Dermis blood vessel endothelial cell (primary cell): ENCODE data around the gene FLRT2. TPM values are rescaled to one million over a fixed set of nuclear protein-coding genes. Genes with fewer than 3 reads are reported as not detected.

Experiments used
- DNase-seq: peaks from one replicate; pipeline ENCODE4 v3.0.0; 2010
- total RNA-seq: library from RNA; depleted of rRNA; stranded (reverse); fragments of >200 nt; gene quantifications from 2 replicates; pipeline ENCODE4 v1.2.3, GENCODE V29; 2014

The FLRT2 gene, protein sequence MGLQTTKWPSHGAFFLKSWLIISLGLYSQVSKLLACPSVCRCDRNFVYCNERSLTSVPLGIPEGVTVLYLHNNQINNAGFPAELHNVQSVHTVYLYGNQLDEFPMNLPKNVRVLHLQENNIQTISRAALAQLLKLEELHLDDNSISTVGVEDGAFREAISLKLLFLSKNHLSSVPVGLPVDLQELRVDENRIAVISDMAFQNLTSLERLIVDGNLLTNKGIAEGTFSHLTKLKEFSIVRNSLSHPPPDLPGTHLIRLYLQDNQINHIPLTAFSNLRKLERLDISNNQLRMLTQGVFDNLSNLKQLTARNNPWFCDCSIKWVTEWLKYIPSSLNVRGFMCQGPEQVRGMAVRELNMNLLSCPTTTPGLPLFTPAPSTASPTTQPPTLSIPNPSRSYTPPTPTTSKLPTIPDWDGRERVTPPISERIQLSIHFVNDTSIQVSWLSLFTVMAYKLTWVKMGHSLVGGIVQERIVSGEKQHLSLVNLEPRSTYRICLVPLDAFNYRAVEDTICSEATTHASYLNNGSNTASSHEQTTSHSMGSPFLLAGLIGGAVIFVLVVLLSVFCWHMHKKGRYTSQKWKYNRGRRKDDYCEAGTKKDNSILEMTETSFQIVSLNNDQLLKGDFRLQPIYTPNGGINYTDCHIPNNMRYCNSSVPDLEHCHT
- total RNA-seq: 213 and 216 TPM in 2 replicates

DNA sequence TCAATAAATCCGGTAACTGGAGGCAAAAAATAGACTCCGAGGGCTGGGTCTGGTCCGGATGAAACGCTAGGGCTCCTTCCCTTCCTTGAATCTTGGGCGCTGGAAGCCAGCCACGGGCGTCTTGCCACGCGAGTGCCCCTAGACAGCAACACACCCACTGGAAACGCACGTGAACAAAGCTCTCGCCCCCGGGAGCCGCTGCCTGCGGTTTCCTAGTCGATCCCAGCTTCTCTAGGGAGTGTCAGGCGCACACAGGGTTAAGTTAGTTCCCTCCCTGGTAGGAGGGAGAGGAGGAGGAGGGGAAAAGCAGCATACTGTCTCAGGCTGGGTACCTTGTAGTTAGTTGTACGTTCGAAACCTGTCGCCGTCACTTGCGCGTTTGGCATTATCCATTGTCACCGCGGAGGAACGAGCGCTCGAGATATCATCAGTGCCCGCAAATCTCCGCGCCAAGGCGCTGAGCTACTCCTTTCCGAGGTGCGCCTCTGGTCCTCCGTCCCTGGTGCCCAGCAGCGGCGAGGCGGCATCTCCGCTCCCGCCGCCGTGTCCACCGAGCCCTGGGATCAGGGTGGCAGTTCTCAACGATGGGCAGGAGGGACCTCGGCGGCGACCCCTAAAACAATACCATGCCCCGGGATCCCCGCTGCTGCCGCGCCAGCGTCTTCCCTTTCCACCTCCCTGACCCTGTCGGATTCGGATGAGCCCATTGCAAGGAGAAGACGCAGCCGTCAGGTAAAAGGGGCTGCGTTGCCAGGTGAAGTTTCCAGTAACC lies at the start of gene FLRT2:
Gene FLRT2, plus strand, starts transcription at position 342 of the 772 bp plus-strand sequence. CDS start 91,371 bp downstream, outside the sequence.
- DNase-seq: peak; percentile 95

DNA sequence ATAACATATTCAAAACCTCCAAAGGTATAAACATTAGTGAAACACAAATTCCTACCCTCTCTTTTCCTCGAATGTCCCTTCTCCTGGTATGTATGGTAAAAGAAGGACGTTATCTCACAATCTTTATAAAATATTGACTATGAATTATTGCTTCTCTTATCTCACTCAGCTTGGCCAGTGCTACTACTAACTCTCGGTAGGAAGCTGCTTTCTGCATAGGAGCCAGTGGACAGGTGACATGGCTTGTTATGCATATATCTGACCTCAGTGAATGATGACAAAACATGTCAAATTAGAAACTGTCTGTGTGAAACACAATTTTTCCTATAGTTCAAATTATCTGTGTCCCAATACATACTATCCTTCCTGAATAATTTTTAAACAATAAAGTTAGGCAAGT lies 48.5 kb upstream of the FLRT2 start:
- no peak for DNase-seq

DNA sequence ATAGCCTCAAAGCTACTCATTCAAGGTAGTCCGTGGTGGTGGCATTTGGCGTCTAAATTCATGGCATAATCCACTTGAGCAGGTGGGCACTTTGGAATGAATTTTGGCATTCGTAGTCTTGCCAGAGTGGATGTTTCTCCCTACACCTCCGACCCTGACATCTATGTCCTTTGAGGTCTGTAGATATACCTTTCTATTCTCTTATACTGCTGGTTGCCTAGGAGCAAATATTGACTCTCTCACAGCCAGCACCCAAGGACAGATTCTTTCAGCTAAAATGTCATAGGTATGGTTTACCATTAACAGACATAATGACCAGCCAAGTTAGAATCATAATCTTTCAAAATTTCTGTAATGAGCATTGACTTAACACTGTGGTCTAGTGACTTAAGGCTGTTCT lies 47.4 kb upstream of the FLRT2 start:
- no peak for DNase-seq

DNA sequence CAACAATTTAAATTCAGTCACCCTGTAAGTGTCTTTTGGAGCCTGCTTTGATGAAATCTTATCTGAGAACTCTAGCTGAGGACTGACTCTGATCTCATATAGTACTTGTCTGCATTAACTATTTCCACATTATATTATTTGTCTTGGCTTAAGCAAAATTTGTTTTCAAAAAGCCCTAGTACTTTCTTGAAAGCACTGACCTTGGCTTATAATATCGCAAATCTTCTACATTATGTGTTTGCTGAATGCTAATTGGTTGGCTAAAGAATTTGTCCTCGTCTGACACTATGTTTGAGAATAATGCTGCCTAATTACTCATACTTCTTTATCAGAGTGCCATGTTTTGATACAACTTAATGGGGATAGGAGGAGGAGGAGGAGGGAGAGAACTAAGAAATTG lies 46.9 kb upstream of the FLRT2 start:
- peak; percentile 10 for DNase-seq

DNA sequence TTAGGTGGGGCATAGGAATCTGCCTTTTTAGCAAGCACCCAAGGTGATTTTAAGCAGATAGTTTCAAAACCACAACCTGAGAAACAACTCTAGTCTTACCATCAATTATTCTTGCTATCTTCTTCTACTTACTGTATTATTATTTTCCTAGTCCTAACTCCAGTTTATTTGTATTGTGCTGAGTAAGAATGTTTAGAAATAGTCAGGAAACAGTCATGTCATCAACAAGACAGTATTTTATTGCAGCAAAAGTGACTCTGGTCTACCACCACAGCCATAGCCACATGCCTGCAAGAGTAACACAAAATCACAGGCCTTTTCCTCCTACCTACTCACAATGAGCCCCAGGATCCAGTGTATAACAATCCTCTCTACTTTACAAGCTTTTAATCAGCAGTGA lies 46.3 kb upstream of the FLRT2 start:
- no peak for DNase-seq

DNA sequence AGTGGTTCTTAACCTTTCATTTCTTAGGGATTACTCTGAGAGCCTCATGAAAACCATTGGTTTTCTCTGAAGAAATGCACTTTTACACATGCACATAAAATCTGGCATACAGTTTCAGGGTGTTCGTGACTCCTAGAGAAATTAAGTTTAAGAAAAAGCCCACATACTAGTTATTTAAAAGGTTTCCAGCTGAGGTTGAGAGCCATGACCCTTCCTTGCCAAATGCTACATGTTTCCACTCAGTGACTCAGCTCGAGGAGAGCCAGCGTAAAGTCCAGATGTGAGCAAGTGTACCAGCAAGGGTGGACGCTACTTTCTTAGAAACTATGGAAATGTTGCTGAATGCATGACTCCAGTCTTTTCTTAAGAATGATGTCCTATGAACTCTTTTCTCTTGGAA lies 42.7 kb upstream of the FLRT2 start:
- no peak for DNase-seq

DNA sequence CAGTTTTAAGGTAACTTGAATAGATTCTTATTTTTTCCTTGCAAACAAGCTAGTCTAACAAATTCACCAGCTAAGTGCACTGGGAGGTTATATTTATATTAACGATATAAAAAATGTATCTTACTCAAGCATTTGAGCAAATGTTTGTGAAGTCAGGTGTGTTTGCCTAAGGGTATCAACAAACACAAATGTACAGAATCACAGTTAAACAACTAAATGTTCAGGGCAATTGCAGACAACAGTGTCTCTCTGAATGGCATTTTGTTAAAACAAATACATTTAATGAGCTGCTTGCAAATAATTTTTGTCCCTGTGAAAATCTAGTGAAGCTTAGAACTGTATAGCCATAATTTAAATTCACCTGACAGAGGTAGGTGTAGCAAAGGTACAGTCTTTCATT lies 28.2 kb upstream of the FLRT2 start:
- DNase-seq: no peak

DNA sequence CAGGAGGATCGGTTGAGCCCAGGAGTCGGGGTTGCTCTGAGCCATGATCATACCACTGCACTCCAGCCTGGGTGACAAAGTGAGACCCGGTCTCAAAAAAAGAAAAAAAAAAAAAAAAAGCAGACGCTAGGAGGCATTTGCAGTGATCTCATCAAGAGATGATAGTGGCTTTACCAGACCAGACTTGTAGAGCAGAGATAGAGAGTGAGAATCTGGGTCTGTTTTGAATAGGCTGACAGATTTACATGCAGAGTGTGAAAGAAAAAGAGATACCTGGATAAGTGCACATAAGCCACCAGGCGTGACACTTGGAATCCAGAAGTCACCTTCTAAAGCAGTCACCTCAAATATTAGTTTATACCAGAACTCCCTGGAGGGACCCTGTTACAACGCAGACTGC lies 21.1 kb upstream of the FLRT2 start:
- no peak for DNase-seq

DNA sequence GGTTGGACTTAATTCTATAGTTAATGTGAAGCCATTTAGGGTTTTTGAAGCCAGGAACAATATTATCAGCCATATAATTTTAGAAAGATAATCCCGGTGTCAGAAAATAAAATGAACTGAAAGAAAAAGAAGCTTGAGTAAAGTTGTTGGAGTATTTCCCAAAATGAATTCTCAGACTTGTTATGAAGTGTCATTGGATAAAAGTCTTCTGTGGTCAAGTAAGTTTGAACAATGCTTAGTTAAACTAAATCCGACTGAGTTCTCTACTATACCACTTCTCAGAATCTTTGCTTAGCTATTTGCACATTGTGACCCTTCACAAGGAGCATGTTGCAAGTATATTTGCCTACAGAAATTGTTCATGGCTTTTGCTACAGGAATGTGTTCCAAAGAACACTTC lies 17.5 kb upstream of the FLRT2 start:
- DNase-seq: no peak

DNA sequence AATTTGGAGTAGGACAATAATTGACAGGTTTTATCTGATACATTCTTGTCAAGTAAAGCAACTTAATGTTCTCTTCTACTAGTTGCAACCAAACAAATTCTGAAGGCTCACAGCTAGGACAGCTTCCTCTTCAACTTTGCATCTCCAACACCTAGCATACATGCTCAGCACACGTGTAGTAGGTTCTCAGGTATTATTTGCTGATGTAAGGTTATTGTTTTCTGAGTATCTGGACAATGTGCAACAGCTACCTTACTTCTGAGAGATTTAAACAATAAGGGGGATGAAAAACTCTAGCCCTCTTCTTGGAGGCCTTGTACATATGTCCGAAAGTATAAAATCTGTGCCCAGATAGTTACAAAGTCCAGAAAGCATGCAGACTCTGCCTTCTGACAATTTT lies 15.5 kb upstream of the FLRT2 start:
- no peak for DNase-seq

DNA sequence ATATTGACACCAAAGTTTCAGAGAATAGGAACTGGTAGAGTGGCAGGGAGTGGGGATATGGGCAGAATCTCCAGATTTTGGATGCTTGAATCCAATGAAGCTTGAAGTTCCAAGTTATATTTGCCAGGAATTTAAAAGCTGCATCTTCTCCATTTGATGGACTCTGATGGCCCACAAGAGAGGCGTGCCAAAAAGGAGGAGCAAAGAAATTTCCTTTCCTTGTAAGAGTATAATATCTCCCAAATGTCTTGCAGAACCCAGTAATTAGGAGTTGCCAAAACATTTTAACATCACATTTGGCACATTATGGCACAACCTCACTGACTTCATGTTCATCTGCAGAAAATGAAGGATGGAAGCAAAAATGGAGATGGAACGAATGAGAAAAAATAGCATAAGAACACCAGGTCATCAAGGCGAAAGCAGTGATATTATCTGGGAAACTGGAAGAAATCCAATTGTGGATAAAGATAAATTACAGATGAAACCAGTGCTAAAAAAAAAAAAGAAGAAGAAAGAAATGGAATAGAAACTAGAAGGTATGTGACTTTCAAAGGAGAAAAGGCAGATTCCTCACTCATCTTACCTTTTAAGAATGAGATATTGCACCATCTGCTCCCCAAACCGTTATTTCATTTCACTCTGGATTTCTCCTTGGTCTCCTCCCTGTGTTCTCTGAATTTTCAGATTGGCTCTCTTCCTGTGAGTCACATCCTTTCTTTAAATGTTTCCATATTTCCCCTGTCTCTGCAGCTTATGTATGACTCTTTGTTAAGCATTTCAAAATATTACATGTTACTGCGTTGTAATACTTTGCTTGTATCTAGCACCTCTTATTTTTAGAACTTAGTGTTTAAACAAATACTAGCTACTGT lies 13.5 kb upstream of the FLRT2 start:
- DNase-seq: peak; percentile 79

DNA sequence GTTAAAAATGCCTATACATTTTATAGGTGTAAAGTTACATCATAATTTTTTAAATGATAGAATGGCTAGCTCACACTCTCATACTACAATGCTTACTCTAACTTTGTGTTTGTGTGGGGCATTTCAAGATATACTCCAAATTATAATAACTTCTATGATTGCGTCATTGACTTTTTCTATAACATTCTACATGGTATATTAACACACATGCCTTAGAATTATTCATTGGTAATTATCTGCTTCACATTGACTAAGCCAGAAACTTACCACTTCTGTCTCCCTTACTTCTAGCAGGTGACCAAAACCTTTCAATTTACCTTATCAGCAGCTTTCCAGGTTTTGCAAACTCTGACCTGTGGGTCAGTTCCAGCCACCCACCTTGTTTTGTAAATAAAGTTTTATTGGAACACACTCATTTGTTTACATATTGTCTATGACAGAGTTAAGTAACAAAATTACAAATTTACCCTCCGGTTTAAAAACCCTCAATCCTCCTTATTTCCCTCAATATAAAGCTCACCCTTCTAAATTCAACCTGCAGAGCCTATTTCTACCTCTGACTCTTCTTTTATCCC lies 12.7 kb upstream of the FLRT2 start:
- DNase-seq: no peak

DNA sequence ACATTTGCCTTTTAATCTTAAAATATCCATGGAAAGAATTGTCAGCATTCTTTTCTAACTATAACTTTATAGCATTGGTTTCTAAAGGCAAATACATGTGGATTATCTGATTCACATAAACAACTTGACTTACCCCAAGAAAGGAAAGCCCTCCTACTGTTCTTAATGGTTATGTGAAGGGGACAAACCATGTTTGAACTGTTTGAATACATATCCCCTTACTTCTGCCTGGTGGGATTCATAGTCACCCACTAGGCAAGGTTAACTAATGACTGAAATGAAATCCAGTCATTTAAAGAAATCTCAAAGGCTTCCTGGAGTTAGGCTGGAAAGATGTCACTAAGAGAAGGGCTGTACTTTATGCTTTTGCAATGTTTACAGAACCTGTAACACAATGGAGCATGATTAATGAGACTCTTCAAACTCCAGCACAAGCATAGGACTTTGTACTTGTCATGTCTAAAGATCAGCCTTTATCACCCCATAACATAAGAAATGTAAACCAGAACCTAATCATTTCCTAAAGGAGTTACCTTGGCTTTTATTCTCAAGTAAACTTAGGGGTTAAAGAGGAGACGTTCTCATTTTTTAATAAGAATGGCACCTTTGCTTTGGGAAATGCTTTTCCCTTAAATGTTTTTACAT lies 10.2 kb upstream of the FLRT2 start:
- no peak for DNase-seq

DNA sequence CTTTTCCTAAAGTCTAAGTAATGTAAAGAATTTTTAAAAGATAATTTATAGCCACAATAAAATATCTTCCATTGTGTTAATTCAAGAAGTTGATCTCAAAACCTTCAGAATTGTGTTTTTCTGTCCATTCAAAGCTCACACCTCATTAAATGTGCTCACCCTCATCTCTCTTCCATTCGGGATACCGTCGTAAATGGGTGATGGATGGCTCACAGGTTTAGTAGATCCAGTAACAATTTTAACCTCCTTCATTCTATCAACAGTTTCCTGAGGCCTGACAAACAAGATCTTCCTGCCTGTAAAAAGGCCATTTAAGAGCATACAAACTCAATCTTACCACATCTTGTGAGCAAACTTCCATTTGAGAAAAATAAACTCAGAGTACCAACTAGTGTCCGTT lies 9.4 kb upstream of the FLRT2 start:
- DNase-seq: no peak

DNA sequence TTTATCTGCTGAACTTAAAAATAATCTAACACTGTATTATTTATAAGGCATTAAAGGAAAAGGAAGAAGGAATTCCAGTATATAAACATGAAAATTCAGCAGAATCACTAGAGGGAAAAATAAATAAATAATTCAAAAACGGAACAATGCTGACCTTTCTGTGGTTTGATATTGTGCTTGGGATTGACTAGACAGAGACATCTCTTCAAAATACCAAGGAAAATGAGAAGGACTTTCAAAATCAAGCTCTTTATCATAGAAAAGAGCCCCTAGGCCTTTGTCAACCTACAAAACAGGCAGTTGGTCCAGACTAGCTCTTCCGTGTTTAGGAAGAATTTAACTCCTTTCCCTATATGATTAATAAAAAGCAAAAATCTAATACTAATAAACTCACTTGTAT lies 6.3 kb upstream of the FLRT2 start:
- DNase-seq: no peak

DNA sequence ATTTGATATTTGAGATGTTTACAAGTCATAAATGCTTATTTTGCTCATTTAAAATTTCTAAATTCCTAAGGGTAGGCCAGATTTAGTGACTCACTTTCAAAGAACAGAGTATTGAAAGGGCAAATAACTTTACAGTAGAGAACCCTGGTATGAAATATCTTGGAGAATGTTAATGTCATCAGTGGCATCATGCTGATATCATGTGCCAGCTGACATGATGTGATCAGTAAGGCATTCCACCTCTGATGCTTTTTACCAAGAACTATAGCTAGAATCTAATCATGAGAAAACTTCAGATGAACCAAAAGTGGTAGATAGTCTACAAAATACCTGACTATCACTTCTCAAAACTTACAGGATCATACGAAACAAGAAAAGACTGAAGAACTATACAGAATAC lies 2.9 kb upstream of the FLRT2 start:
- DNase-seq: peak; percentile 65

DNA sequence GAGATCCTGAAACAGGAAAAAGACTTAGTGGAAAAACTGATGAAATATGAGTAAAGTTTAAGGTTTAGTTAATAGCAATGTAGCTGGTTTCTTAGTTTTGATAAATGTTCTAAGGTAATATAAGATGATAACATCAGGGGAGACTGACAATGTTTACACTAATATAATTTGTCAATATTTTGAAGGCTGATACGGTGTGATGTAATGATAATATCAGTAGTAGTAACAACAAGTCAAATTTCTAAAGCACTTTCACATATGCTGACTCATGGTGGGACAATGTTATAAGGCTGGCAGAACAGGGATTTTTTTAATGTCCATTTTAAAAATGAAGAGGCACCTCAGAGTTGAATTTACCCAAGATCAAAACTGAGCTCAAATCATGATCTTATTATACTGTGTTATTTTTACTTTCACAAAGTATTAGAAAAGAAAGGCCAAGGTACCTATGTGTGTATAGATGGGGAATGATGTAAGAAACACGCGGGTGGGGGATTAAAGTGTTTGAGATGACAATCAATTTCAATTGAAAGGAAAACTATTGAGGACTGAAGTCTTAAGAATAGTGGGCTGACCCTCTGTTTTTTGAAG lies 2.4 kb upstream of the FLRT2 start:
- DNase-seq: peak; percentile 64

DNA sequence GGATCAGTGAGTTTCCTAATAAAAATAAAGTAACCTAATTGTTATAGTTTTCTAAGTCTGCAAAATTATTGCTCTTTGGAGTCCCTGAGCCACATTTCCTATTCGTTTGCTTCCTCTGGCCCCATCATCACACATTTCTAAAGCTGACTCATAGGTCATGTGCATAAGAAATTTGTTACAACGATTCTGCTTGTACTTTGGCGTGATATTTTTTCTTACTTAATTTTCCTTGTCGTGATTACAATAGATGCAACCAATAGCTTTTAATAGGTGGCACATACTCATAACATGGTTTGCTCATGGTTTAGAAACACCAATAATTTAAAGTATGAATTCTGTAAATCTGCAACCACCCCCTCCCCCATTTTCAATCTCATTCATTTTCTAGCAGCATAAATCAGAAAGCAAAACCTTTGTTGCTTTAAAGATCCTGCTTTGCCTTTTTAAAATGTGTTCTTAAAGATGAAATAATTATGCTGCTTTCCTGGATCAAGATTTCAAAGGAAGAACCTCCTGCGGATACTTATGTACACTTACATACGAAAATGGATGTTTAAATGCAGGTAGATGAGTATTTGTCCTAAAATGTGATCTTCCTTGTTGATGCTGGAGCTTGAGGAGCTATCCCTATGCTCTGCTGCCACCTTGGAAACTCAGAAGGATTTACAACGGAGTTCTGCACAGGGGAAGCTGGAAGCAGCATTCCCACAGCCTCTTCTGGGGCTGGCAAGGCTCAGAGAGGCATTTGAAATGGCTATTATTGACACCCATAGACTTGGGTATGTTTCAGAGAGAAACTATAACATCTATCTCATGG lies 1.7 kb upstream of the FLRT2 start:
- peak; percentile 97 for DNase-seq

DNA sequence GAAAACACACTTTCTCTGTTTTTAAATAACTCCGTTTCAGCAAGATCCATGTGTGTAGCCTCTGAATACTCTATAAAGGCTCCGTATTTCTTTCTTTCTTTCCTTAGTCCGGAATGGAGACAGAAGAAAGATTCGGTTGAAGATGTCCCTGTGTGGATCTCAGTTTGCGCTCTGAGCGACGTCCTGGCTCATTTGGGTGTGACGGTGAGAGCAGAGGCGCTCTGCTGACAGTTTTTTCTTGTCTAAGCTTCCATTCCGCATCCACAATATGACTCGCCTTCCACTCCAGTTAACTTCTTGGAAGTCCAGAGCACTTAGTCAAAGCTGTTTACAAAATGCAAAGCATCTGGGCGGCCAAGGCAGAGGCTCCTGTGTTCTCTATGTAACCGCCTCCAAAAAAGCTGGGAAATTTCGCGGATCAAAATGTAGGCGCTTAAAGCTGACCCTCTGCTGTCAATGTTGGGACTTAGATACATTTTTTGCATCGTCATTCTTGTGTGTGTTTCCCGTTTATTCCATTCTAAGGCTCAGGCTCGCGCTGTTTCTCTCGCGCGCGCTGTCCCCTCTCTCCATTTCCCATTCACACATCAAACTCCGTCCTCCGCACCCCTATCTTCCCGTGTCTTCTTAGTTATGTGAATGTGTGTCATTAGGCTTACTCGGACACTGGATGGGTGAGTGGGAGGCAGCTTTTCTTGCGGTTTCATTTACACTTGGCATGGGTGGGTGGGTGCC lies 880 bp upstream of the FLRT2 start:
- DNase-seq: peak; percentile 81

DNA sequence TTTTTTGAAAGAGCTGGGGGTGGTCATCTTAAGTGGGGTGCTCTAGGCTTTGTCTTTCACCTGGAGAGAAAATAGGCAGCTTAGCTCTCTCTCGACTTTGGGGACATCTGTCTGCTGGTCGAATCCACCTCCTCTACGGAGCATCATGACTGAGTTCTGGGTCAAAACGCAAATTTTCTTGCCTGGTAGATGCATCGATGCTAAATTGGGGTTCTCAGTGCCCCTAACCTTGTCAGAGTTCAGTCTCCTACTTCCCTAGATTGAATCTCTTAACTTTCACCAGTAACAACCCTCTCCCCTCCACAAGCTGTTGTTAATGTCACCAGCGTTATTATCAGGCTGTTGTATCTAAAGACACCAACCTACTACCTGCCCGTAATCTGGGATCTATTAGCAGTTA lies 682 bp downstream of the FLRT2 start:
- DNase-seq: peak; percentile 37
